Activated CD8-positive, alpha-beta memory T cell treated with anti-CD3 and anti-CD28 coated beads, Interleukin-2, amount 50 U/mL, for 1 hour (primary cell): ENCODE measurements around the gene ADARB2.

Experiments
- DNase-seq: peaks from one replicate; pipeline ENCODE4 v3.0.0-alpha.2; 2020; ENCODE audit errors: extremely low read depth

The ADARB2 gene

DNA sequence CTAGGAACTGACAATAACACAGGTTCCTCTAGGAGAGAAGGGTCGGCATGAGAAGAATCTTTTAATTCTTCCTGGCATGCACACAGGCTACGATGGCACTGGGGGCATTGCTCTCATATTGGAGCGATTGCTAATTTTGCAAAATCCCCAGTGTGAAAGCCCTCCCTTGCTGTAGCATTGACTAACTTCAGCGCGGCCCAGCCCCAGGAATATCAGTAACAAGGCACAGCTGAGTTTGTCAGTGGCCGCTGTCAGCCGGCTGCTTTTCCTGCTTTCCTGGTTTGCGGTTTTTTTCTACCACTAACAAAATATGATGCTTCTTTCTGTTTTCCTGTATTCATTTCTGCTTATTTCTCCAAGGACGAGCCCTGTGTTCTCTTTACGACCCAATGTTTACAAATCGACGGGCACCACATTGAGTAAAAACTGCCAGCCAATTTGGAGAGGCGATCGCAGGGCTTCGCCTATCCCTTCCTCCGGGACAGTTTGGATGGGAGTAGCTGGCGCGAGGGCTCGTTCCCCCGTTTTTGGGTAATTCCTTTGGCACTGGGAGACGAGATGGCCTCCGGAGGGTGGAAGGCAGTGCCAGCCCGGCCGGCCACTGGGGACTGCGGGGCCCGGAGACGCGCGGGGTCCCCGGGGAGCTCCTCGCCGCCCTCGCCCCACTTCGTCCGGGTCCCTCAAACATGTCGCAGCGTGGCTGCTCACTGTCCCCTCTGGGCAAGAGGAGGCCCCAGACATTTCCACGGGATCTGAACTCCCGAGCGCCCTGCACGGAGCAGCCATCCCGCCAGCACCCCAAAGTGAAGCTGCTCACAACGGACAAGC is 967 bp downstream of the ADARB2 start:
- DNase-seq: no peak

DNA sequence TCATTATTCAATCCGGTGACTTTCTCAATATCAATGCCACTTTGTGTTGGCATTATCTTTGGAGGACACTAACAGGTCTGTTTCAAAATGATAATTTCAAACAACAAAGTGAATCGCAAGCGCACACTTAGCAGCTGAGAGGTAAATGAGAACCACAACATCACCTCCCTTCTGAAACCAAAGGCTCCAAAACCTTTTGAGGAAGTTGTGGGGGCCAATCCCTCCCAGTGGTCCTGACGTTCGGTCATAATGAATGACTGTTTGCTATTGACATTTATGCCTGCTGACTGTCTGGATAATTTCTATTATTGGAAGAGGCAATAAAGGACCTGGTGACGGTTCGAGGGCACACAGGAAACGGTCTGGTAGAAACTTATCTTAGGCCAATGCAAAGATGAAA is 1.8 kb downstream of the ADARB2 start:
- no peak for DNase-seq

DNA sequence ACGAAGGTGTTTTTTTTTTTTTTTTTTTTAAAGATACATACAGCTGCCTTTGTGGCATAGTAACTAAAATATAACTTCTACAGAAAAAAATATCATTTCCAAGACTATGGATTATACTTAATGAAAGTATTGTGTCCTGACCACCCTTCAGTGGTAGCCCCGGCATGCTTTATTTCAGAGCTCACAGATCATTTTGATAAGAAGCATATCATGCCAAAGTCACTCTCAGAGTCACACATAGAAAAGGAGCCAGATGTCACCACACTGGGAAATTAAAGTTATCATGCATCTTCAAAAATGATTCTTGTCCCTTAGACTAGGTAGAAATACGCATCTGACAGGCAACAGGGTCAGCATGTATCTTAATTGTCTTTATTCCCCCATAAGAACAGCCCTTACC is 3.0 kb downstream of the ADARB2 start:
- DNase-seq: no peak

- no peak for DNase-seq
Observed at GRCh38 chr10:1733720-1734119, 3.6 kb downstream of the ADARB2 start.

DNA sequence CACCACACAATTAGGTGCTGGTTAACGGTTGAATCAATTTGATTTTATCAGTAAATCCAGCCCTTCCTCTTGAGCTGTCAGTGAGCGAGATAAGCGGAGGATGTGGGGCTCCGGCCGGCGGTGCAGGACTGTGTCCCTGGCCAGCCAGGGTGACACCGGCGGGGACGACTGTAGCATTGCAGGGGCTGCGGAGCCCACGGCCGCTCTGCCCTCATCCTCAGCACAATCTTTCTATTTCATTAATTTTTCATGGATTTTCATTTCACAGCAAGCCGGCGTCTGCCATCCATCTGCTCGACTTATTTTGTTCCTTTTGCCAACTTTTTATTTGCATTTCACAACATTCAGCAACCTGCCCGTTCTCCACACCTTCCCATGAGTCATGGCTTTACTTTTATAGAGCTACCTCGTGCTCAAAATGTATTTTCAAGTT is 4.7 kb downstream of the ADARB2 start:
- no peak for DNase-seq

- no peak for DNase-seq
Observed at GRCh38 chr10:1731592-1731991, 5.7 kb downstream of the ADARB2 start.

- DNase-seq: no peak
Observed at GRCh38 chr10:1729751-1730150, 7.6 kb downstream of the ADARB2 start.

DNA sequence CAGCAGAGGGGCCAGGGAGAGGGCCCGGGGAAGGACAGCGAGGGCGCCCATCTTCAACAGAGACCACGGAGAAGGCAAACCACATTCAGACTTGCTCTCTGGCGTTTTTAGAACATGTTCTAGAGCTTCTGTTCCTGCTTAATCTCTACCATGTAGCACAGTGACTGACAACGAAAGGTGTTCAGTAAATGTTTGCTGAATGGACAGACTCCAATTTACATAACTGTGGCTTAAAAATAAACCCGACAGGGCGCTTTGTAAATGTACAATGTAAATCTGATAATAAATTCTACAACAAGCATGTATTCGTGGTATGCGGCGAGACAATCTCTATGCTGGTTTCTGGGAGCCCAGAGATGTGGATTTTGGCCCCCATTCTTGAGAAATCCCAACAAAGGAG is 10.5 kb downstream of the ADARB2 start:
- DNase-seq: no peak

GRCh38 chr10:1724921-1725488 is 12.3 kb downstream of the ADARB2 start:
- no peak for DNase-seq

DNA sequence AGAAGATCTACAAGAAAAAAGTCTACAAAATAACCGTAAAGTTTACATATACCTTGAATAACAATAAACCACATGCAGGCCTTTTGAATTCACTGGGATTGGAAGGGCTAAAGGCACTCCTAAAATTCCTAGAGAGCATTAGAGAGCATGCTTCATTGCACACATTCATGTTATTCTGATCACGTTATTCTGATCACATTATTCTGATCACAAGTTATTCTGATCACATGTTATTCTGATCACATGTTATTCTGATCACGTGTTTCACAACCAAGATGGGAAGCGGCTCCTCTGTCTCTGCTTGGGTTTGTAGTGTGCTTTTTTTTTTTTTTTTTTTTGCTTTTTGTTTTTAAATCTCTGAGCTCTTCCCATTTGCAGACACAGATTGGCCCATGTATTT is 20.5 kb downstream of the ADARB2 start:
- no peak for DNase-seq

DNA sequence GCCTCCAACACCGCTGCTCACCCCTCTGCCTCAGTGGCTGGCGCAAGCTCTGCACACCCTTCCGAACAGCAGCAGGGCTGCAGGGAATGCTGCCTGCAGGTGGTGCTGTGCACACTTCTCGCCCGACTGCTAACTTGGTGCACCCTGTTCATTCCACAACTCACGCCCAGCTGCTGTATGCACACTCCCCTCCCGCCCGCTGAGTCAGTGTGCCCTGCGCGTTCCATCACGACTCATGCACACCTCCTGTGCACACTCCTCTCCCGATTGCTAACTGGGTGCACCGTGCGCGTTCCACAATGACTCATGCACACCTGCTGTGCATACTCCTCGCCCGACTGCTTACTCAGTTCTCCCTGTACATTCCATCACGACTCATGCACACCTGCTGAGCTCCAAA is 21.5 kb downstream of the ADARB2 start:
- no peak for DNase-seq

DNA sequence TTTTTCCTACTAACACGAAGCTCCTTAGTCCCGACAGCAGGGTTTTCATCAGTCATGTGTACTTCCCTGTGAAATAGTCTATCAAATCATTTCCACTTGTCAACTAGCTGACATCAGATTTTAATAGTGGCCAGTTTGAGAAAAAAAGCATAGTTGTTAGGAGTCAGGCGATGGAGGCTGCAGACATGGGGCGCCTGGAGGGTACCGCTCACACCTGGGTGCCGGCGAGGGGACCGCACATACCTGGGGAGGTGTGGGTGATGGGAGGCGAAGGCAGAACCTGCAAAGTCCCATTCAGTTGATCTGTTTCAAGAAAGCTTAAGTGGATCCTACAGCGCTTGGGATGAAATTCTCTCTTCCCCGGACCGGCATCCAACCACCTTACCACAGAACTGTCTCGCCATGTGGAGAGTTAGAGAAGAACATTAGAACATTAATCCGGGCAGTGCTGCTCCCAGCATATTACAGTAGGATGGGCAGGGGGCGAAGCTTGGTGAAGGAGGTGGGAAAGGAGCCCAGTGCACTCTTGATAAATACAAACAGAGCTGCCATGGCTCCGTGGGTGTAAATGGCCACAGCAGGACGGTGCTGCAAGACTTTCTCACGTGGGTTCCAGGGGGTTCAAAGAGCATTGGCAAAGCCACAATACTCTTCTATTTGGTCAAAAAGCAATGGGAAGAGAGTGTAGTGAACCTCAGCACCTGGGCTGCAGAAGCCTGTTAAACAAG is 24.2 kb downstream of the ADARB2 start:
- no peak for DNase-seq

DNA sequence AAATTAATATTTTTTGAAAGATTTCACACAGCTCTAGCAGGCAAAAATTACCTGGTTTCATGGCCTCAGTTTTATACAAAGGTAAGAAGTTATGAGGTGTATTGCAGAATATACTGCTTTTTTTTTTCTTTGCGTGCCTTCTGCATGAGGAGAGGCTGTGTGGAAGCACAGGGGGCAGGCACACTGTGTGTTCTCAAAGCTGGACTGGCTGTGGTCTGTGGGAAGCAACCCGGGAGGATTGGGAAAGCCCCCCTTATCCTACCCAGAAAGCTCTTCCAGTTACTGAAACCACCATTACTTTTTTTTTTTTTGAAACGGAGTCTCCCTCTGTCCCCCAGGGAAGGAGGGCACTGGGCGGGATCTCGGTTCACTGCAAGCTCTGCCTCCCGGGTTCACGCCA is 25.0 kb downstream of the ADARB2 start:
- no peak for DNase-seq

- DNase-seq: no peak
Observed at GRCh38 chr10:1709161-1709560, 28.2 kb downstream of the ADARB2 start.

DNA sequence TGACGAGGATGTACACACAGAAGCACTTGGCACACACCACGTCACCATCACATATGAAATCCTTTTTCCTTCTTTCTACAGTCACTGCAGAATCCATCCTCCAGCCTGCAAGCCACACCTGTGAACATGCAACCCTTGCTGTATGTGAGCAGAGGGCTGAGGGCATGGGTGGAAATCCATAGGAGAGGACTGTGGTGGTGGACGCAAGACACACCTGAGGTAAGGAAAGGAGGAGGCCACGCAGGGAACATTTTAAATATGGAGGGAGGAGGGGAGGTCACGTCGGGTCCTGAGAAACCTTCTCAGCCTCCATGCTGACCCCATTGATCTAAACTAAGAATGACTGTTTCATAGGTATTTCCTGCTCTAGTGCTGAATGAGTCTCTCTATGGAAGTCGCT is 28.6 kb downstream of the ADARB2 start:
- no peak for DNase-seq

GRCh38 chr10:1706711-1707110 is 30.6 kb downstream of the ADARB2 start:
- DNase-seq: no peak

- no peak for DNase-seq
Observed at GRCh38 chr10:1706256-1706655, 31.1 kb downstream of the ADARB2 start.

DNA sequence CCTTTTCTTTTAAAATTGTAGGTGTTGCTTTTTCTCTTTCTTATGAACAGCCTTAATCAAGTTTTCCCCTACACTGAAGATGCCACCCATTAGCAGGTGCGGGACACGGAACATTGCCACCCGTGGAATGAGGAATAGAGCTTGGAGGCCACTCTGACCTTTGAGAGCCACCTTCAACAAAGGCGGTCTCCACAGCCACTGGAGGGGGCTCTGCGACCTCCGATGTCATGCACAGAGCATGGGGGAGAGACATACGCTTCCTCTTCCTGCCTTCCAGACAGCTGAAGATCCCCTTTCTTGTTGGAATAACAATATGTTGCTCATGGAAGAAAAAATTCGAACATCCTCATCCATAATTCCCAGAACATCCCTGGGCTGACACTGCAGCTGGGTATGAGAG is 39.1 kb downstream of the ADARB2 start:
- no peak for DNase-seq

GRCh38 chr10:1696106-1696505 is 41.2 kb downstream of the ADARB2 start:
- DNase-seq: no peak

GRCh38 chr10:1690086-1690485 is 47.2 kb downstream of the ADARB2 start:
- DNase-seq: no peak

DNA sequence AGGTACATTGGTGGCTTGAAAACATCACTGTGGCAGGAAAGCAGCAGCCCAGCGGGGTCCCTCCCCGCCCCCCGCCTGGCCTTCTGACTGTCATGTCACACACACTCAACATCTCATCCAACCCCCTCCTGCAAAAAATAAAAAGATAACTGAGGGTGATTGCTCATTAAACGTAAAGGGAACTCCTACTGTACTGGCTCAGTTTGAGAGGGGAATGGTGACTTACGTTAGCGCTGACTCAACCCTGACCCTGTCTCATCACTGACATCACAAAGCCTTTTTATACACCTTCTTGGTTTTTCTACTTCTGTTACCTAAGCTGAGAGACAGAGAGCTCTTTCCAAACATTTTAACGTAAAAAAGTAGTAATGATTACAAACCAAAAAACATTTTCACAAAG is 48.8 kb downstream of the ADARB2 start:
- no peak for DNase-seq

- DNase-seq: no peak
Observed at GRCh38 chr10:1687623-1688150, 49.6 kb downstream of the ADARB2 start.

- DNase-seq: no peak
Observed at GRCh38 chr10:1687190-1687589, 50.1 kb downstream of the ADARB2 start.
